Endothelial cell of umbilical vein (primary cell): ENCODE data around the gene FERMT2. TPM values are rescaled to one million over a fixed set of nuclear protein-coding genes. Genes with fewer than 3 reads are reported as not detected.

Source experiments
- BruUV-seq: library from RNA; stranded (reverse); fragments of 400-500 nt; replicated peaks from 2 replicates; lab custom pipeline; 2021; lab: Mats Ljungman, UMichigan
- CTCF ChIA-PET: fragments of 300-600, 350-600 bp; sonication (Branson Sonifier 250); formaldehyde crosslinking; loops from one replicate; lab custom pipeline; 2021; ENCODE audit warnings: antibody characterized with exemption, inconsistent platforms; lab: Charles Lee
- POLR2A ChIA-PET: fragments of 300-600, 350-600 bp; sonication (Branson Sonifier 250); formaldehyde crosslinking; loops from one replicate; lab custom pipeline; 2021; ENCODE audit warnings: antibody characterized with exemption, inconsistent platforms; lab: Charles Lee
- DNase-seq: peaks from one replicate; pipeline ENCODE4 v3.0.0-alpha.2; 2011; ENCODE audit warnings: low read depth, low spot score
- FAIRE-seq: peaks from 2 replicates; lab custom pipeline; 2011; peaks lifted over from hg19 to GRCh38; lab: Jason Lieb, UNC
- H2AFZ ChIP-seq: 2 replicates; pipeline ENCODE4 v1.6.0; 2012; ENCODE audit warnings: low read depth, low read length, control low read depth, inconsistent platforms
- H3K27ac ChIP-seq: 2 replicates; pipeline ENCODE4 v1.5.1; 2011; ENCODE audit warnings: low read depth, mild to moderate bottlenecking, control low read depth, low read length, moderate library complexity; ENCODE audit not compliant: insufficient read depth
- H3K27me3 ChIP-seq, 2 experiments: 2 replicates each; pipeline versions ENCODE4 v1.6.0 to v1.6.1; 2011; ENCODE audit warnings: low read length in 2 of 2, mixed read lengths in 1 of 2; ENCODE audit not compliant: control insufficient read depth in 2 of 2, insufficient read depth in 2 of 2
- H3K36me3 ChIP-seq, 2 experiments: 2 replicates in 1 of 2; 3 replicates in 1 of 2; pipeline ENCODE4 v1.5.1; 2011; ENCODE audit warnings: low read length in 2 of 2, mild to moderate bottlenecking in 1 of 2, moderate library complexity in 1 of 2; ENCODE audit not compliant: control insufficient read depth in 2 of 2, insufficient read depth in 2 of 2; ENCODE audit errors: extremely low read depth in 1 of 2
- H3K4me1 ChIP-seq: 3 replicates; pipeline ENCODE4 v1.5.1; 2011; ENCODE audit warnings: mild to moderate bottlenecking, low read length; ENCODE audit not compliant: control insufficient read depth, insufficient read depth; ENCODE audit errors: extremely low read depth
- H3K4me2 ChIP-seq: 2 replicates; pipeline ENCODE4 v1.6.1; 2011; ENCODE audit warnings: low read length, control low read depth, mixed read lengths; ENCODE audit not compliant: insufficient read depth
- H3K4me3 ChIP-seq, 3 experiments: fragments of 200-600 bp in 1 of 3; sonication (generic), shearing (Covaris generic) in 1 of 3; replicated peaks in 1 of 3; 2 replicates each; pipeline ENCODE4 v1.5.1; 2011 to 2016; ENCODE audit warnings: control low read depth in 3 of 3, low read length in 3 of 3, mild to moderate bottlenecking in 2 of 3, inconsistent platforms in 1 of 3, low read depth in 1 of 3, moderate library complexity in 1 of 3; ENCODE audit not compliant: insufficient read depth in 1 of 3
- H3K79me2 ChIP-seq: 2 replicates; pipeline ENCODE4 v1.6.0; 2012; ENCODE audit warnings: low read length, inconsistent platforms; ENCODE audit not compliant: control insufficient read depth, insufficient read depth
- H3K9ac ChIP-seq: replicated peaks from 2 replicates; pipeline ENCODE3; 2011; ENCODE audit warnings: low read length, control low read depth; ENCODE audit not compliant: insufficient read depth; ENCODE audit errors: extremely low read depth
- H3K9me1 ChIP-seq: replicated peaks from 3 replicates; pipeline ENCODE4 v1.6.0; 2011; ENCODE audit warnings: mild to moderate bottlenecking, low read length; ENCODE audit not compliant: control insufficient read depth, insufficient read depth; ENCODE audit errors: extremely low read depth
- H3K9me3 ChIP-seq: replicated peaks from 2 replicates; pipeline ENCODE4 v1.5.1; 2012; ENCODE audit warnings: low read length, inconsistent platforms; ENCODE audit not compliant: control insufficient read depth, insufficient read depth
- H4K20me1 ChIP-seq: replicated peaks from 2 replicates; pipeline ENCODE3; 2011; ENCODE audit warnings: mild to moderate bottlenecking, low read length; ENCODE audit not compliant: control insufficient read depth, insufficient read depth; ENCODE audit errors: extremely low read depth
- JUN ChIP-seq: IDR thresholded peaks from 2 replicates; pipeline ENCODE4 v1.6.1; 2011; ENCODE audit warnings: borderline replicate concordance, low read depth; ENCODE audit not compliant: insufficient read length, insufficient read depth
- MYC ChIP-seq: IDR thresholded peaks from one replicate; pipeline ENCODE4 v1.6.1; 2011; ENCODE audit warnings: mild to moderate bottlenecking, low read depth, low read length
- POLR2A ChIP-seq: IDR thresholded peaks from 2 replicates; pipeline ENCODE4 v1.6.1; 2012; ENCODE audit warnings: low read depth, mild to moderate bottlenecking, control low read depth, low read length
- dilution Hi-C: fragments of 300-500 bp; cut with MboI; formaldehyde crosslinking; loops from one replicate; pipeline ENCODE4 v1.15.0; 2019; ENCODE audit warnings: low sequenced_read_pairs; ENCODE audit not compliant: extremely low pct_ligation_motif_present
- intact Hi-C: fragments of 100-400 bp; cut with micrococcal nuclease; formaldehyde crosslinking; loops from one replicate; pipeline ENCODE4 v1.10.0; 2022
- polyA plus RNA-seq, 4 experiments: library from polyadenylated mRNA; depleted of rRNA in 3 of 4; stranded (reverse) in 3 of 4; unstranded in 1 of 4; fragments of >200 nt; gene quantifications; 2 replicates each; pipeline versions ENCODE4 v1.2.1 to v1.2.3, GENCODE V29; 2011 to 2012; ENCODE audit warnings: missing spikeins in 1 of 4
- total RNA-seq: library from RNA; stranded (reverse); gene quantifications from 2 replicates; pipeline ENCODE4 v1.2.3, GENCODE V29; 2021
- TF ChIP-seq, protein P1 (sequence below): IDR thresholded peaks from 2 replicates; pipeline ENCODE4 v1.6.1; 2011; ENCODE audit not compliant: insufficient read depth, insufficient read length
- TF ChIP-seq, protein P2 (sequence below), 2 donors: IDR thresholded peaks; 1 replicate in 1 of 2; 2 replicates in 1 of 2; pipeline ENCODE4 v1.5.1; 2011; ENCODE audit warnings: low read length in 2 of 2, mild to moderate bottlenecking in 2 of 2, moderate library complexity in 2 of 2, control low read depth in 1 of 2, inconsistent platforms in 1 of 2, low read depth in 1 of 2; ENCODE audit not compliant: insufficient read depth in 1 of 2; ENCODE audit errors: extremely low read depth in 1 of 2

The FERMT2 gene
- total and polyA plus RNA-seq, 2 donors (not counting 3 experiments of a cell fraction or from before 2014, with no cell fraction given) = 58.7 to 108 TPM

DNA sequence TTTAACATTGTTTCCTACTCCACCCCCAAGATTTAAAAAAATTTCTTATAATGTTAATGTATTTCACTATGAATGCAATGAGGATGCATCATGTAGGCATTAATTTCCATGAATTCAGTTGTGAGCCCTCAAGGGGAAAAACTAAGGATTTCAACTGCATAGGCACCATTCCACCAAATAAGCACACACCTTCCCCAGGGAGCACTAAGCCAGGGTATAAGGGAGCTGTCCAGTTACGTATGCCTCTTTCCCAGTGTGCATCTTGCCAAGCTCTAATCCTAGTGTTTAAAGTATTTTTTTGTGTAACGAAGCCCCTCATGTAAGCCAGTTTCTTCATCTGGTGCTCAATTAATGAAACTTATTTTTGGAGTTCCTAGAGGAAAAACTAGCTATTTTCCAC is 6.6 kb downstream of the FERMT2 start:
- Histone ChIP-seq H3K27me3 (no peaks in the 10 kb centered on the region), H3K27ac (no peak overlapping the region), H3K36me3 (no peaks in the 10 kb centered on the region), H3K9ac (no peak overlapping the region), H3K4me1 (peaks cover 13% of the 10 kb centered on the region), H3K9me3 (no peaks in the 10 kb centered on the region), H2AFZ (no peak overlapping the region), H4K20me1 (peaks cover 3% of the 10 kb centered on the region), H3K4me3 (no peak overlapping the region), H3K79me2 (peaks cover 98% of the 10 kb centered on the region), H3K4me2 (no peak overlapping the region), H3K9me1 (no peaks in the 10 kb centered on the region)
- ChIA-PET CTCF (interaction anchor here (1.0 to 1.7 kb wide), 4 partner anchors 10 to 247 kb away, joined by 3 to 6 read pairs (median 4); no protein-coding TSS in a partner anchor), POLR2A (interaction anchor here (0.6 kb wide), 1 partner anchor 32 kb away, joined by 3 read pairs; no protein-coding TSS in a partner anchor)
- FAIRE-seq (no peak), DNase-seq (no peak)
- intact Hi-C loops = no loop called here
- dilution Hi-C loops = no loop called here
- TF ChIP-seq MYC (no peak), POLR2A (no peak), JUN (no peak)
- TF ChIP-seq, protein P1, sequence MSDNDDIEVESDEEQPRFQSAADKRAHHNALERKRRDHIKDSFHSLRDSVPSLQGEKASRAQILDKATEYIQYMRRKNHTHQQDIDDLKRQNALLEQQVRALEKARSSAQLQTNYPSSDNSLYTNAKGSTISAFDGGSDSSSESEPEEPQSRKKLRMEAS = no peak
- BruUV-seq = no TSS peak

DNA sequence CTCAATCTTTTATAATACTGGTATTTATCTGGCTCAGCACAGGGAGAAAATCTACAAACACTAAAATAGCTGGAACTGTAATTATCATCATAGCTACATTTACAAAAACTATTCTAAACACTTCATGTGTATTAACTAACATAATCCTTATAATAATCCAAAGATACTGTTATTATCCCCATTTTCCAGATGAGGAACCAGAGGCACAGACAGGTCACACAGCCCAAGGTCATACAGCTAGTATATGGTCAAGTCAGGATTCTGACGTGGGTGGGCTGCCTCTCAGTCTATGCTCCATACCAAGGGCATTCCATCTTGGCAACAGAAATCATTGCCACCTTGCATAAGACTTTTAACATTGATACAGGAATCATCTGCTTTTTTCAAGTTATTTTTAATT is 11.4 kb downstream of the FERMT2 start:
- no peak for DNase-seq
- FAIRE-seq = no peak
- ChIA-PET CTCF (interaction anchor here (0.7 kb wide), 1 partner anchor 21 kb away, joined by 3 read pairs; no protein-coding TSS in a partner anchor), POLR2A (no interaction called here)
- no TSS peak for BruUV-seq
- peaks cover 2% of the 10 kb centered on the region for H3K9me1 ChIP-seq
- H3K4me2 ChIP-seq = no peak overlapping the region
- no peaks in the 10 kb centered on the region for H3K36me3 ChIP-seq
- H3K9ac ChIP-seq = no peak overlapping the region
- no peak overlapping the region for H3K27ac ChIP-seq
- peaks cover 94% of the 10 kb centered on the region for H3K79me2 ChIP-seq
- H3K4me3 ChIP-seq = no peak overlapping the region
- no peaks in the 10 kb centered on the region for H3K9me3 ChIP-seq
- TF ChIP-seq, protein P2, sequence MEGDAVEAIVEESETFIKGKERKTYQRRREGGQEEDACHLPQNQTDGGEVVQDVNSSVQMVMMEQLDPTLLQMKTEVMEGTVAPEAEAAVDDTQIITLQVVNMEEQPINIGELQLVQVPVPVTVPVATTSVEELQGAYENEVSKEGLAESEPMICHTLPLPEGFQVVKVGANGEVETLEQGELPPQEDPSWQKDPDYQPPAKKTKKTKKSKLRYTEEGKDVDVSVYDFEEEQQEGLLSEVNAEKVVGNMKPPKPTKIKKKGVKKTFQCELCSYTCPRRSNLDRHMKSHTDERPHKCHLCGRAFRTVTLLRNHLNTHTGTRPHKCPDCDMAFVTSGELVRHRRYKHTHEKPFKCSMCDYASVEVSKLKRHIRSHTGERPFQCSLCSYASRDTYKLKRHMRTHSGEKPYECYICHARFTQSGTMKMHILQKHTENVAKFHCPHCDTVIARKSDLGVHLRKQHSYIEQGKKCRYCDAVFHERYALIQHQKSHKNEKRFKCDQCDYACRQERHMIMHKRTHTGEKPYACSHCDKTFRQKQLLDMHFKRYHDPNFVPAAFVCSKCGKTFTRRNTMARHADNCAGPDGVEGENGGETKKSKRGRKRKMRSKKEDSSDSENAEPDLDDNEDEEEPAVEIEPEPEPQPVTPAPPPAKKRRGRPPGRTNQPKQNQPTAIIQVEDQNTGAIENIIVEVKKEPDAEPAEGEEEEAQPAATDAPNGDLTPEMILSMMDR (IDR thresholded peaks at IDR 0.05; ENCODE audit: extremely low read depth in 1 of 2, insufficient read depth in 1 of 2, low read depth in 1 of 2, low read length in 2 of 2) = no peak
- TF ChIP-seq POLR2A (no peak), JUN (no peak)
- H4K20me1 ChIP-seq = peaks cover 13% of the 10 kb centered on the region
- no peaks in the 10 kb centered on the region for H3K4me1 ChIP-seq
- no peak overlapping the region for H2AFZ ChIP-seq
- dilution Hi-C loops = no loop called here
- no peaks in the 10 kb centered on the region for H3K27me3 ChIP-seq
- intact Hi-C loops = no loop called here
